Activated CD8-positive, alpha-beta memory T cell treated with anti-CD3 and anti-CD28 coated beads for 1 hour (primary cell): Measurements from ENCODE around the gene ABCC3.
"Not testable (repeated sequence)": the region's sequence is repeated elsewhere in the genome, so short reads cannot be mapped to it uniquely, and the experiment has no call there.

Experiments used
- DNase-seq, 2 donors: peaks; one replicate each; pipeline ENCODE4 v3.0.0-alpha.2; 2020; ENCODE audit warnings: low read depth in 1 of 2; ENCODE audit errors: extremely low read depth in 1 of 2

The ABCC3 gene

DNA sequence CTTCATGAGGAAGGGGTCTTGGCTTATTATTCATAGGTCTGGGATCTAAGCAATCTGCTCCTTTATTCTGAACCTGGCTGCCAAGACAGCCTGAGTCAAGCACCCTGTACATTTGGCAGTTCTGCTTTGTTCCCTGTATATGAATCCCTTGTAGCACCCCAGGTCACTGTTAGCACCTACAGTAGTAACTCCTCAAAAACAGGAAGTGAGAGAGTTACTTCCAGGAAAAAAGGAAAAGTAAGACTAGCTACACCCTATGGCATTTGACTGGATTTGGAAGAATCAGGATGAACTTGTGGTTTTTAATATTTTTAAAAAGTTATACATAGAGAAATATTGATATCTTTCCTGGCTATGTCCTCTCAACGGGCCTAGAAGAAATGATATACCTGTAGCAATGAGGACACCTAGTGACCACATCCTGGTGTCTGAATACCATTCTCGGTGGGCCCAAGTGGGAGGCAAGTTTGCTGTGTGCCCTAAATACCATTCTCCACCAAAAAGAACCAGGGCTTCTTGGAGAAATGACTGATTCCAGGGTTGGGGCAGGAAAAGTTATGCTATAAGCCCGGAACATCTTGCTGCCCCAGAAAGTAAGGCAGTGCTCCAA lies 63.1 kb downstream of the ABCC3 start:
- no peak for DNase-seq

DNA sequence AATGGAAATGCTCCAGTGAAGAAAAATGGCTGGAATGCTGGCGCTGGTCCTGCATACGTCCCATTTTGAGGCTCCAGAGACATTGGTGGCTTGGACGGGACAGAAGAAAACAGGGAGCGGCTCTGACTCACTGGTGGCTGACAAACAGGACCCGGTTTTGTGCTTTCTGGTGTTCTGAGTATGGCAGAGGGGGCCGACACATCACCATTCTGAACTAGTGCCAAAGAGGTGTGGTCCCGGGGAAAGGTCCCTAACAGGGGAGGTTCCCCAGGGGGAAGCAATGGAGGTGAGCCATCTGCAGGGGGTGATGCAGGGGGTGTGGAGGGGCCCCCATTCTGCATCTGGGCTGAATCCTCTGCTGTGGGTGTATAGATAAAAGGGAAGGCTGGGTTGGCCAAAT lies 64.7 kb downstream of the ABCC3 start:
- no peak for DNase-seq

DNA sequence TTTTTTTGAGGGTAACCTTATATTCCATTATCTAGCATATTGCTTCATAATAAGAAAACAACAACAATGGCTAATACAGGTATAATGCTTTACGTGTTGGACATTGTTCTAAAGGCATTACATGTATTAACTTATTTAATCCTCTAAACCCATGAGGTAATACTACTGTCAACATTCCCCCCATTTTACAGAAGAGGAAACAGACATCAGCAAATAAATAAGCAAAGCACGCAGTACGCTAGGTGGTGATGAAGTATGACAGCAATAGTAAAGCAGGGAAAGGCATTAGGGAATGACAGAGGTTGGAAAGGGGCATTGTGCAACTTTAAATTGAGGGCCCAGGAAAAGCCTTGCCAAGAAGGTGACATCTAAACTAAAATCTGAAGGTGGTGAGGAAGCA lies 68.5 kb downstream of the ABCC3 start:
- no peak for DNase-seq

DNA sequence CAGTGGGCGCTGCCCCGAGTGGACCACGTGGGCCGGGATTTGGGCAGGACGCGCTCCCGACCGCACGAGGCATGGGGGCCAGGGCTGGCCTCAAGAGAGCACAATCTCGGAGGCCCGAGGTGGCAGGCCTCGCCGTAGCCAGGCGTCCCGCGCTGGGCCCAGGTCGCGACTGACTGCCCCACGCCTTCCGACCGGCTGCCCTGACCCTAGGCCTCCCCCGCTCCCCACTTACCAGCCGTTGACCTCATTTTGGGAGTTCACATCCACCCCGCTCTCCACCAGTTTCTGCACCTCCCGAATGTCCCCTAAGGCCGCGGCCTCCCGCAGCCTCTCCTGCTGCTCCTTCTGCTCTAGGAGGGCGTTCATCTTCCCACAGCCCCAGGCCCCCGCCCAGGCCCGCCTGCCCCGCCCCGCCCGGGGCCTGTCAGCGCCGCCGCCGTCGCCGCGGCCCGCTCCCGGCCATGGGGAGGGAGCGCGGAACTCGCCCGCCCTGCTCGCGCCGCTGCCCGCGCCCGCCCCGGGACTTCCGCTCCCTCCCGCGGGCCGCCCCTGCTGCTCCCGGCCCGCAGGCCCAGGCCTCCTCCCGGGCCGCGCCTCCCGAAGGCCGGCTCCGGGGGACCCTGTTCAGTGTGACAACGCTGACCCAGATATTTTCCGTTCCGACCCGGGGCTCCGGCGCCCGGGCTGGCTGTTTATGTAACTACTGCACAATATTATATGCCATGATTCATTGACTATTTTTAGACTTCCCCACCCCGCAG lies 72.8 kb downstream of the ABCC3 start, which contains the start of gene ANKRD40:
ANKRD40 (minus strand) TSS at position 626 of the 761 bp plus-strand sequence; CDS start at position 366, 260 bp downstream.
- DNase-seq = peak; percentile 80 to 82

DNA sequence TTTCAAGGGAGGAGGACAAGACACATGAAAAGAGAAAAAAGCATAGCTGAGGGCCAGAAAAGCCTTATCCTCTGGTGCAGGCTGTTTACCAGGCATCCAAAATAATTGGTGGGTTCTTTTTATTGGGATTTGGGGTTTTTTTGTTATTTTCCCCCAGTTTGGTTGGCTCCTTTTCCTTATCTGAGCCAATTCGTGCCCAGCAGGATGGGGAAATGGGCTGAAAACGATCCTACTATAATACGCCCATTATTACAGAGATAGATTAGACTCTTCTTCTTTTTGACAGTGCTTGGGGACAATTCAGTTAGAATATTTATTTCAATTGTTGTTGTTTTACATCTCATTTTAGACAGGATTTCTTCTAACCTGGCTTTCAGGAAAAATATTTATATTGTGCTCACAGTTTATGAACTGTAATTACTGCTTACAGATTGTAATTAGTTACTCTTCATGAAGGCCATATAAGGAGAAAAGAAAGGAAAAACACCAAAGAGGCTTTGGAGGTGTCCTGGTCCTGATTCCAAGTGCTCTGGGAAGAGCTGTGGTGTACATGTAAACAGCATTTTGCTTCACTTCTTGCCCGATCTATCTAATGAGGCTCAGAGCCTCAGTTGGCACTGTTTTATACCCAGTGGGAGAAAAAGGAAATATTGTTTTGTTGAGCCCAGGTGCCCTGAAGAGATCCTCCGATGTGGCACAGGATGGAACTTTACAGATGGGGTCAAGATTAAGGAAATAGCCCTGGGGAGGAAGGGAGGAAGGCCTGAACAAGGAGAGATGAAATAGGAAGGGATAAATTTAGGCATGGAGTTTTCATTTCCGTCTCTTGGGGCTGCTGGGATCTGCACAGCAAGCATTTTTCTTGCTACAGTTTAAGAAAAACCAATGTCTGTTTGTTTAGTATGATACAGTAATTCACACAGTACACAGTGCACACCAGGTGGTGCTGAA lies 73.6 kb downstream of the ABCC3 start:
- DNase-seq = no peak

DNA sequence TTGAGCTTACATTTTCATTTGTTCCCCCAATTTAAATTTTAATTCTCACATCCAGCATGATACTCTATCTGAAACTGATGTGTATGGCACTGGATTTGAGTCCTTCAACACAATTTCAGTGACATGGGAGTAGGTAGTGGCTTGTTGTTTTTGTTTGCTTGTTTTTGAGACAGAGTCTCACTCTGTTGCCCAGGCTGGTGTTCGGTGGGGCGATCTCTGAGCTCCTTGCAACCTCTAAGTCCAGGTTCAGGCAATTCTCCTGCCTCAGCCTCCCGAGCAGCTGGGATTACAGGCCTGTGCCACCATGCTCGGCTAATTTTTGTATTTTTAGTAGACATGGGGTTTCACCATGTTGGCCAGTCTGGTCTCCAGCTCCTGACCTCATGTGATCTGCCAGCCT lies 74.4 kb downstream of the ABCC3 start:
- not testable (repeated sequence) for DNase-seq

DNA sequence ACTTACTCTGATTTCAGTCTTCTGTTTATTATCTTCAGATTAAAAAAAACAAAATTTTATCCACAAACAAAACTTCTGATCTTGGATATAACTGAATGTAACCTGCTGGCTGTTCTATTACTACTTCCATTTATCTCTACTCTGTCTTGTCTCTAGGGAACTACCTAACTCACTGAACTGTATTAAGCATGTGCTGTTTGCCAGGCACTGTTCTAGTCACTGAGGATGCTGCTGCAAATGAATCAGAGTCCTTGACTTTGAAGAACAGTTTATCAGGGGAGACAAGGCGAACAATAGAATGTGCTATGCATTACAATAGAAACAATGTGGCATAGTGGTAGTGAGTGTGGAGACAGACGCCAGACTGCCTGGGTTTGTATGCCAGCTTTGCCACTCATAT lies 75.3 kb downstream of the ABCC3 start:
- no peak for DNase-seq

DNA sequence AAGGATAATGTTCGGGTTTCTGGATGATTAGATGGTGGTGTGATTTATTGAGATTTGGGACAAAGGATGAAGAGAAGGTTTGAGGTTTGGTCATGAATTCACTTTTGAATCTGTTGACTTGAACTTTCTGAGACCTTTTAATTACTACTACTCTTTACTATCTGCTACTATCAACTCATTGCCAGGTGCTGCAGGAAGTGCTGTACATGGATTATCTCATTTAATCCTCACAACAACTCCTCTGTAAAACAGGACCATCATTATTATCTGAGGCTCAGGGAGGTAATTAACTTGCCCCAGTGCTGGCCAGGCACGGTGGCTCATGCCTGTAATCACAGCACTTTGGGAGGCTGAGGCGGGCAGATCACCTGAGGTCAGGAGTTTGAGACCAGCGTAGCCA lies 76.0 kb downstream of the ABCC3 start:
- DNase-seq = no peak

DNA sequence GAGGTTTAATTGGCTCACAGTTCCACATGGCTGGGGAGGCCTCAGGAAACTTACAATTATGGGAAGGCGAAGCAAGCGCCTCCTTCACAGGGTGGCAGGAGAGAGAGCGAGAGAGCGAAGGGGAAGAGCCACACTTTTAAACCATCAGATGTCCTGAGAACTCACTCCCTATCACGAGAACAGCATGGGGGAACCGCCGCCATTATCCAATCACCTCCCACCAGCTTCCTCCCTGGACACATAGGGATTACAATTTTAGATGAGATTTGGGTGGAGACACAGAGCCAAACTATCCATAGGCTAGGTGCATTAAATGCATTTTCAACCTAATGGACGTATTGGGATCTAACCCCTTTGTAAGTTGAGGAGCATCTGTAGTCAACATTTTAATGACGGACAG lies 78.0 kb downstream of the ABCC3 start:
- no peak for DNase-seq

DNA sequence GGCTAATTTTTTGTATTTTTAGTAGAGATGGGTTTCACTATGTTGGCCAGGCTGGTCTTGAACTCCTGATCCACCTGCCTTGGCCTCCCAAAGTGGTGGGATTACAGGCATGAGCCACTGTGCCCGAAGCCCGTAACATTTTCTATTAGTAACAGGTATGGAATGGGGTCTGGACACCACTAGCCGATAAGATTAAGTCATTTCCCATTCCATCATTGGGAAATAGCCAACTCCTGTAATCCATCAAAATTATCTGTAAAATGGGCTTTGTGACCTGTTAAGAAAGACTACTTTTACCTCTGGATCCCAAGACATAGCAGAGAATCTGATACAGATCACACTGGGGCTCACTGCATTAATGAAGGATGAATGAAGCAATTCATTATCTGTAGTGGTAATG lies 80.8 kb downstream of the ABCC3 start:
- no peak for DNase-seq

DNA sequence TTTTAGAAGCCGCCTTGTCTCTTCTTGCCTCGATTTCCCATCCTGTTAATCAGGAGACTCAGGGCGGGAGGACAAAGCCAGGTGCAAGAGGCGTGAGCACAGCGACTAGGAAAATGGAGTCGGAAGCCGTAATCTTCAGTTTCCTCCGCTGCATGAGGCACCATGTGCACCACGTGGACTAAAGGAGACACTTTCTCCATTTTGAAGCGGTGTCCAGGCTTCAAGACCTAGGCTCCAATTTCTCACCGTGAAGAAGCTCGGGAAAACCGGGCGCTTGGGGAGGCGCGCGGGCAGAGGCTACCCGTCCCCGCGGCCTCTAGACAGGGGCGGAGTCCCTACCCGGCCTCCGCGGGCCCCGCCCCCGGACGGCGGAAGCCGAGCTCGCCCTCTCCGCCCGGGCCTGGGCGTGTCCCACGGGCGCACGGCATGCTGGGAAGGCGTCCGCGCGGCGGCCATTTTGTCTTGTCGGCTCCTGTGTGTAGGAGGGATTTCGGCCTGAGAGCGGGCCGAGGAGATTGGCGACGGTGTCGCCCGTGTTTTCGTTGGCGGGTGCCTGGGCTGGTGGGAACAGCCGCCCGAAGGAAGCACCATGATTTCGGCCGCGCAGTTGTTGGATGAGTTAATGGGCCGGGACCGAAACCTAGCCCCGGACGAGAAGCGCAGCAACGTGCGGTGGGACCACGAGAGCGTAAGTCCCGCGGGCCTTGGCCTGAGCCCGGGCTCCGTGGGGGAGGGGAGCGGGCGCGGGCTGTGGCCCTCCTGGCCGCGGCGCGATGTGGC lies 84.7 kb downstream of the ABCC3 start, which contains the start of gene LUC7L3:
LUC7L3 (plus strand) TSS at position 460 of the 780 bp plus-strand sequence; CDS start at position 590, 130 bp downstream.
- peak; percentile 69 to 88 for DNase-seq

DNA sequence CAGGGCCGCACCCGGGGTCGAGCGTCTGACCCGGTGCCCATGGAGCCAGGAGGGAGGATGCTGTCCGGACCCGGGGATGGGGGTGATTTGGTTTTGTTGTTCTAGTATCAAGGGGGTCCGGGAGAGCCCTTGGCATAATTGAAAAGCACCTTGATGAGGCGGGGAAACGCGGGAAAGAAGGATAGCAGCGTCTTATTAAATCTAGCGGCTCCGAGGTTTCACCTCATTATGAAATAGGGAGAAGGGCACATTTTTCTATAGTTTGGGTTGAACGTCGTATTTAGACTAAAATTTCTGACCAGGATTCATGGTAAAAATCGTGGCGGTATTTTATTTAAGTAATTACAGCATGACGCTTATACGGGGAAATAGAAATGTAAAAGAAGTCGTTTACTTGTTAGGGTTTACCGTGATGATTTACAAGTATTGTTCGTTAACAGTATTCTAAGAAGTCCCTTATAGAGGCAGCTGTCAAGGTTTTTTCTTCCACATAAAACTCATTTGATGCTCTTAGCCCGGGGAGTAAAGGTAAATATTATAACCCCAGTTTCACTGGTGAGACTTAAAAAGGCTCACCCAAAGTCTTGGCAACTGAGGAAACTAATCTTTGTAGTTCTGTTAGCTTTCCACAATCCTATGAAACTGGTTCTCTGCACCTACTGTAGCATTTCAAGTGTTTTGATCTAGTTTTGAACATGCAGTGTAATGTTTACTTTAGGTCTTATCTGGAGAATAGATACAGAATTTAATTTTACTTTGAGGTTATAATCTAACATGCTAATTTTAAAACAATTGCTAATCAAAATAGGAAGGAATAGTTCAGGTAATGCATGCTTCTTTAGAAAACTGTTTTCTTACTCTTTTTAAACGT lies 85.5 kb downstream of the ABCC3 start:
- DNase-seq = no peak

DNA sequence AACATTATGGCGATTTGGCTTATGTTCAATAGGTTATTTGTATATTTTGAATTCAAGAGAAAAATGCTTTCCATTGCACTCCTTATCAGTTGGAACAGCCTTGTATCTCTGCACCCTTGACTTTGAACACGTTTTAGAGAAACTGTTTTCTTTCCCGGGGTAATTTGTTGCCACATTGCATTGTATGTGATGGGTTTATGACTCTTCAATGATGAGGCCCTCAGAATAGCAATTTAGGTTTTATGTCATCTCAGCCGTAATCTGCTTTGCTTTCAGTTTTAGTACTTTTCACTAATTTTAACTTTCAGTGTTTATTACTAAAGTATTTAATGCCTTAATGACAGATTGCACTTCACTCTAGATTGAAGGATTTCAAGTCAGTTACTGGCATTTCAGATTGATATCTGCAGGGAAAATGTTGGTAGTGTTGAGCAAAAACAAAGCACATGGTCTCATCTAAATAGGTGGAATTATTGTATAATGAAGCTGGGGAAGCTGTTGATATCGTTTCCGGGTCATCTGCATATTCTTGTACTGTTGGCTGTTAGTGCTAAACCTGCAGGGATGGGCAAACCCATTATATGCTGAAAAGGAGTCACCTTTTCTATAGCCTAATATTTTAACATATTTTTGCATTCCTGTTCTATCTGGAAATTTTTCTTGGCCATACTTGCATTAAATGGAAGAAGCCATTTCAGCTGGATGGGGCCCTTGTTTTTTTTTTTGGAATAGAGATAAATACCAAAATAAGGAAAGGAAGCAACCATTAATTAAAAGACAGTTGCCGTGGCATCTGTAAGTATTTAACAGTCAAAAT lies 86.7 kb downstream of the ABCC3 start:
- no peak for DNase-seq

DNA sequence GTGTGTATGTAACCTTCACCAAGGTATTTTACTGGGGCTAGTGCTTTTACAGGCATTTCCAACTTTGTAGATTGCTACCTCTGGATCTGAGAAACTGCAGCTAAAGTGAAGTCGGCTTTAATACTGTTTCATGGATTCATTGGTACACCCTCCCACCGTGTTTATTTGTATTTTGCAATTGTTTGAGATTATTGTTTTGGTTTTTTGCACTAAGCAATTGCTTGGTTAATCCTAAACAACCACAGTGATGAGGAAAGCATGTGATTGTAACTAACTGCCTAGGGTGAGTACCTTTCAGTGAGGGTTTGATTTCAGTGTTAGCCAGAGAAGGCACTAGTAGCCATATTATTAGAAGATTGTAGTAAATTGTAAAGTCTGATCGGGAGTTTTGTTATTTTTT lies 88.1 kb downstream of the ABCC3 start:
- DNase-seq = no peak

DNA sequence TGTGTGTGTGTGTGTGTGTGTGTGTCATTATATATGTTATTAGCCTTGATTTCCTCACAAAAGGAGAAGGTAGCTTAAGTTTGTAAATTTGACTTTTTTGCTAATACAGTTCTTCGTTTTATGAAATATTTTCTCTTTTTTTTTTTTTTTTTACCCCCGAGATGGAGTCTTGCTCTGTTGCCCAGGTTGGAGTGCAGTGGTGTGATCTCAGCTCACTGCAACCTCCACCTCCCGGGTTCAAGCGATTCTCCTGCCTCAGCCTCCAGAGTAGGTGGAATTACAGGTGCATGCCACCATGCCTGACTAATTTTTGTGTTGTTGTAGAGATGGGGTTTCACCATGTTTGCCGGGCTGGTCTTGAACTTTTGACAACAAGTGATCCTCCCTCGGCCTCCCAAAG lies 89.9 kb downstream of the ABCC3 start:
- DNase-seq = not testable (repeated sequence)

DNA sequence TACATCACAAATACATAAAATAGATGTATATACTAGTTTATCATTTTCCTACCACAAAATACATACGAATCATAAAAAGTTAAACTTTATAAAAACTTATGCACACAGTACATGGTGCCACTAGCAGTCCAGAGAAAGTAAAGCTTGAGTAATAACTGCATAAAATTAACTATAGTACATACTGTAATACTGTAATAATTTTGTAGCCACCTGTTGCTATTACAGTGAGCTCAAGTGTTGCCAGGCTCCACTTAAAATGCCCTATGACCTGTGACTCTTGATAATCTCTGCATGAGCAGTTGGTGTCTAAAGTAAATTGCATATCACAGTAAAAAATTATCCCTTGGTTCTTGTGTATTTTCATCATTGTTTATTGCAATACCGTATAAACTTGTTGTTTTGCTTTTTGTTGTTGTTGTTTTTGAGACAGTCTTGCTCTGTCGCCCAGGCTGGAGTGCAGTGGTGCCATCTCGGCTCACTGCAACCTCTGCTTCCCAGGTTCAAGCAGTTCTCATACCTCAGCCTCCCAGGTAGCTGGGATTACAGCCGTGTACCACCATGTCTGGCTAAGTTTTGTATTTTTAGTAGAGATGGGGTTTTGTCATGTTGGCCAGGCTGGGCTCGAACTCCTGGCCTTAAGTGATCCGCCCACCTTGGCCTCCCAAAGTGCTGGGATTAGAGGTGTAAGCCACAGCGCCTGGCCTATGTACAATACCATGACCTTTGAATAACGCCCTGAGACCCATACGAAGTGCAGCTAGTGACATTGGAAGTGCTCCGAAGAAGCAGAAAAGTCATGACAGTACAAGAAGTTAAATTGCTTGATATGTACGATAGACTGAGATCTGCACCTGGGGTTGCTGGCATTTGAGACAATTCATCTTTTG lies 91.3 kb downstream of the ABCC3 start:
- DNase-seq = no peak

DNA sequence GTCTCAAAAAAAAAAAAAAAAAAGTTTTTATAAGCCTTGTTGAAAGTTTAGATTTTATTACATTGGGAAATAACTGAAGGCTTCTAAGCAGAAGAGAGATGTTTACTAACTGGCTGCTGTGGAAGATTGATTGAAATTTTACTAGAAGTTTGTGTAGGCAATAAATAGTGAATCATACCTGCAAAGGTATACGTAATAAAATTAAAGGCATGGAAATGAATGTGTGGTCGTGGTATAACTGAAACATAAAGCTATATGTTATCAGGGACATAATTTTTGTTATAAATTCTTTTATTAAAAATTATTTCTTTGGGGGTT lies 93.4 kb downstream of the ABCC3 start:
- DNase-seq = no peak
